Keratinocyte (primary cell): ENCODE data around the gene NT5DC4. TPM values are rescaled to one million over a fixed set of nuclear protein-coding genes. Genes with fewer than 3 reads are reported as not detected.
"Not testable (repeated sequence)": the region's sequence is repeated elsewhere in the genome, so short reads cannot be mapped to it uniquely, and the experiment has no call there.

Experiments used
- DNase-seq: peaks from one replicate; pipeline ENCODE4 v3.0.0-alpha.2; 2011; ENCODE audit warnings: low read depth, missing footprints, low spot score
- FAIRE-seq: peaks from 2 replicates; lab custom pipeline; 2011; peaks lifted over from hg19 to GRCh38; lab: Jason Lieb, UNC
- H2AFZ ChIP-seq: 2 replicates; pipeline ENCODE4 v1.6.0; 2012; ENCODE audit warnings: low read length, control low read depth, inconsistent platforms; ENCODE audit not compliant: control insufficient read depth
- H3K27ac ChIP-seq: 2 replicates; pipeline ENCODE4 v1.5.1; 2011; ENCODE audit warnings: low read length; ENCODE audit not compliant: control insufficient read depth, insufficient read depth
- H3K27me3 ChIP-seq: 3 replicates; pipeline ENCODE4 v1.6.0; 2011; ENCODE audit warnings: low read length; ENCODE audit not compliant: control insufficient read depth, insufficient read depth; ENCODE audit errors: extremely low read depth
- H3K36me3 ChIP-seq, 2 experiments: 2 replicates in 1 of 2; 3 replicates in 1 of 2; pipeline ENCODE4 v1.5.1; 2011; ENCODE audit warnings: low read length in 2 of 2, mild to moderate bottlenecking in 1 of 2; ENCODE audit not compliant: control insufficient read depth in 2 of 2, insufficient read depth in 2 of 2; ENCODE audit errors: extremely low read depth in 1 of 2
- H3K4me1 ChIP-seq: 3 replicates; pipeline ENCODE4 v1.5.1; 2011; ENCODE audit warnings: low read length; ENCODE audit not compliant: control insufficient read depth, insufficient read depth; ENCODE audit errors: extremely low read depth
- H3K4me2 ChIP-seq: 3 replicates; pipeline ENCODE4 v1.6.0; 2011; ENCODE audit warnings: low read depth, low read length; ENCODE audit not compliant: control insufficient read depth, insufficient read depth; ENCODE audit errors: extremely low read depth
- H3K4me3 ChIP-seq, 3 experiments: fragments of 200-600 bp in 1 of 3; sonication (generic) in 1 of 3; 2 replicates in 2 of 3; 3 replicates in 1 of 3; pipeline ENCODE4 v1.5.1; 2011 to 2016; ENCODE audit warnings: low read length in 3 of 3, mild to moderate bottlenecking in 3 of 3, control low read depth in 2 of 3, inconsistent platforms in 1 of 3, low read depth in 1 of 3, mixed read lengths in 1 of 3, mixed run types in 1 of 3, moderate library complexity in 1 of 3; ENCODE audit not compliant: control insufficient read depth in 2 of 3, insufficient read depth in 2 of 3; ENCODE audit errors: extremely low read depth in 1 of 3
- H3K79me2 ChIP-seq: 2 replicates; pipeline ENCODE4 v1.6.0; 2012; ENCODE audit warnings: low read length; ENCODE audit not compliant: control insufficient read depth, insufficient read depth
- H3K9ac ChIP-seq: 3 replicates; pipeline ENCODE4 v1.6.0; 2011; ENCODE audit warnings: low read length; ENCODE audit not compliant: control insufficient read depth, insufficient read depth; ENCODE audit errors: extremely low read depth
- H3K9me1 ChIP-seq: 3 replicates; pipeline ENCODE4 v1.6.0; 2011; ENCODE audit warnings: low read length; ENCODE audit not compliant: control insufficient read depth, insufficient read depth; ENCODE audit errors: extremely low read depth
- H3K9me3 ChIP-seq: 2 replicates; pipeline ENCODE4 v1.5.1; 2012; ENCODE audit warnings: low read depth, low read length; ENCODE audit not compliant: control insufficient read depth
- H4K20me1 ChIP-seq: 3 replicates; pipeline ENCODE4 v1.6.0; 2011; ENCODE audit warnings: low read length; ENCODE audit not compliant: control insufficient read depth, insufficient read depth; ENCODE audit errors: extremely low read depth
- CTCF ChIP-seq, 3 experiments: IDR thresholded peaks in 1 of 3; conservative IDR thresholded peaks in 1 of 3; optimal IDR thresholded peaks in 1 of 3; 2 replicates in 2 of 3; 3 replicates in 1 of 3; pipeline versions ENCODE3 to v1.5.1; 2011; ENCODE audit warnings: low read length in 3 of 3, mild to moderate bottlenecking in 3 of 3, moderate library complexity in 2 of 3, control low read depth in 1 of 3, inconsistent platforms in 1 of 3; ENCODE audit not compliant: insufficient read depth in 2 of 3; ENCODE audit errors: extremely low read depth in 1 of 3
- EZH2 ChIP-seq: IDR thresholded peaks from one replicate; pipeline ENCODE4 v1.6.1; 2012; ENCODE audit warnings: inconsistent platforms, mild to moderate bottlenecking, low read length, moderate library complexity
- dilution Hi-C: fragments of 300-500 bp; cut with MboI; formaldehyde crosslinking; loops from one replicate; pipeline ENCODE4 v1.7.0; 2020; ENCODE audit warnings: low sequenced_read_pairs; ENCODE audit not compliant: extremely low pct_ligation_motif_present
- polyA plus RNA-seq, 5 experiments: library from polyadenylated mRNA; depleted of rRNA in 3 of 5; stranded (reverse) in 3 of 5; stranded (forward) in 1 of 5; unstranded in 1 of 5; fragments of >200 nt; gene quantifications; 1 replicate in 1 of 5; 2 replicates in 3 of 5; 3 replicates in 1 of 5; pipeline versions ENCODE4 v1.2.1 to v1.2.3, GENCODE V29; 2011 to 2012; ENCODE audit warnings: missing spikeins in 2 of 5, low read depth in 1 of 5, low replicate concordance in 1 of 5

The NT5DC4 gene
- polyA plus RNA-seq, 1 donor (not counting 4 experiments of a cell fraction or from before 2014, with no cell fraction given), result 1.00 TPM

- H3K4me3 ChIP-seq, dilution Hi-C loops, H3K27ac ChIP-seq, H3K36me3 ChIP-seq, FAIRE-seq, H4K20me1 ChIP-seq, H3K9me3 ChIP-seq, H3K9ac ChIP-seq, H3K79me2 ChIP-seq, DNase-seq, H3K9me1 ChIP-seq, H3K4me2 ChIP-seq, H3K27me3 ChIP-seq, H2AFZ ChIP-seq: not testable (repeated sequence)
- peaks cover 21% of the 10 kb centered on the region for H3K4me1 ChIP-seq
Measured at GRCh38 chr2:112716826-112717352, 3.9 kb upstream of the NT5DC4 start.

GRCh38 chr2:112718863-112719370, 1.9 kb upstream of the NT5DC4 start:
- no peaks in the 10 kb centered on the region for H3K79me2 ChIP-seq
- no peak overlapping the region for H3K4me3 ChIP-seq
- no peak overlapping the region for H2AFZ ChIP-seq
- FAIRE-seq (no peak), DNase-seq (no peak)
- H3K27me3 ChIP-seq, result no peaks in the 10 kb centered on the region
- H3K4me1 ChIP-seq, result peaks cover 9% of the 10 kb centered on the region
- dilution Hi-C loops, result no loop called here
- H3K9me1 ChIP-seq, result no peaks in the 10 kb centered on the region
- TF ChIP-seq EZH2 (no peak), CTCF (optimal IDR thresholded peaks at IDR 0.05 in 1 of 3, IDR thresholded peaks at IDR 0.05 in 1 of 3, conservative IDR thresholded peaks at IDR 0.05 in 1 of 3; ENCODE audit: extremely low read depth in 1 of 3, insufficient read depth in 2 of 3, low read length in 3 of 3) (no peak)
- no peak overlapping the region for H3K4me2 ChIP-seq
- no peaks in the 10 kb centered on the region for H3K36me3 ChIP-seq
- no peaks in the 10 kb centered on the region for H3K9me3 ChIP-seq
- H4K20me1 ChIP-seq, result no peaks in the 10 kb centered on the region
- H3K27ac ChIP-seq, result no peak overlapping the region
- H3K9ac ChIP-seq, result no peak overlapping the region
